GM18861 (cell line): ENCODE results near the gene HSPBP1.

Experiments used
- ATAC-seq: cut with Tn5 transposase; IDR thresholded peaks from one replicate; pipeline ENCODE4 v1.9.1; 2021; ENCODE audit not compliant: unreplicated experiment

HSPBP1 gene

DNA sequence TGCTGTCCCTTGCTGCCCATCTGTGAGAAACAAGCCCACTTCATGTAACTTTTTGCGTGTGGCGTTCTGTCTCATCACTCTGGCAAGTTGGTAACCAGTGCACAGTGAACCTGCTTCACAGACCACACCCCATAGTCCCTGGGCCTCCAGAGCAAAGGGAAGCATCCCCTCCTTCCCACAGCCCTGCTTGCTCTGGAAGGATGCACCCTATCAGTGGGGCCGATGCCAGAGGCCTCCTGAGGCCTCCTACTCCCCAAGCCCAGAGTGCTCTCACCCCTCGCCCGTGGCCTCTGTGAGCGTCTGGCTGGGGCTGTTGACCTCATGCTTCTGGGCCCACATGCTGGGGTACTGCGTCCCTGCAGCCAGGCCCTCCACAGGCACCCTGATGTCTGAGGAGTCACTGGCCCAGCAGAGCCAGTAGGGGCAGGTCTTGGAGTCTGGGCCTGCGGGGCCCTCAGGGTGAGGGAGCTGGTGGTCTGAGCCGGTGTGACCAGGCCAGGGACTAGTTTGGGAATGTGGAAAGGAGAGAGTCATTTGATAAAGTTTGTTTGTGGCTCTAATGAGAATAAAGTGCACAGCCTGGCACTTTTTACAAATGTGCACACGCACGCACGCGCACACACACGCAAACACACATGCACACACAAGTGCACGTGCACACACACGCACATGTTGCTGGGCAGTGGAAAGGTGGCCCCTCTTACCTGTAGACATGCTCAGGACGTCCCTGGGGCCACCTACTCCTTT, 56.4 kb downstream of the HSPBP1 start:
- ATAC-seq = no peak

DNA sequence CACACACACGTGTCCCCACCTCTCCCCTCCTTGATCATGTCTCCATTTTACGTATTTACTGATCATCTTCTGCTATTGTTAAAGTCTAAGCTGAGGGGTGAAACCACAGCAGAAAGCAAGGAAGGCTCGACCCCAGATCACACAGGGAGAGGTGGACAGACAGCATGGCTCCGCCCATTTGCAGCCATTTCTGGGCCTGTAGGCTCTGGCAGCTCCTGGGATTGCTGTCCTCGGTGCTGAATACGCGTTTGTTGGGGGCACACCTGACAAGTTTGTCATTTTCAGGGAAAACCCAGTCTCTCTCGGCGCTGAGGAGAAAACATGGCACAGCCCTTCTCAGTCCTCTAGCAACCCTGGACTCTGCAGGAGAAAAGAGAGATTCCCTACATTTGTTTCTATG, 59.4 kb downstream of the HSPBP1 start:
- ATAC-seq = no peak

- ATAC-seq = no peak
These were observed 63.3 kb downstream of the HSPBP1 start for GRCh38 chr19:55216461-55217198.

GRCh38 chr19:55213547-55213946, 66.4 kb downstream of the HSPBP1 start:
- no peak for ATAC-seq

- no peak for ATAC-seq
These were observed 67.5 kb downstream of the HSPBP1 start for GRCh38 chr19:55212447-55212846.
